ENCODE results near the gene KLHL3.

Gene KLHL3

DNA sequence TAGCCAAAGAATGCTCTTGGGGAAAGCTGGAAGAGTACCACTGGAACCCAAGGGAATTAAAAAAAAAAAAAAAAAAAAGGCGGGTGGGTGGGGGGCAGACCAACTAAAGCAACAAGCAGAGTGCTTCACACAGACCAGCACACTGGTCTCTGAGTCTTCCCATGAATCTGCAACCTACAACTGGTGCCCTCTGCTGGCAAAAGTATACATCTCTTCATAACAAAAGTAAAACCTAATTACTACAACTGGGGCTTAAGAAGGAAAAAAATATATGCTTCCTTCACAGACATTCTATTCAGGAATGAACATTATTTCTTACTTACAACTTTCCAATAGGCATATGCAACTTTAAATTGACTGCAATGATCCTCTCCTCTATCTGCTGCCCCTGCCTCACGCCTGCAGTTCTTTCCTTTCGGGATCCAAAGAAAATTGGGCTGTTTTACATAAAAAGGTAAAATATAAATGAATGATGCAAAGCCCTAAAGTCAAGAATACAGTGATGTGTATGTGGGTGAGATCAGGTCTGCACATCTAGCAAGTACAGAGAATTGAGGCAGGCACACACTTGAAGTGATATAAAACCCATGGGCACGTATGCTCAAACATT is 7.2 kb upstream of the KLHL3 start:
- in situ Hi-C loops (cut with MboI; ENCODE audit: low sequenced_read_pairs): no loop called here

DNA sequence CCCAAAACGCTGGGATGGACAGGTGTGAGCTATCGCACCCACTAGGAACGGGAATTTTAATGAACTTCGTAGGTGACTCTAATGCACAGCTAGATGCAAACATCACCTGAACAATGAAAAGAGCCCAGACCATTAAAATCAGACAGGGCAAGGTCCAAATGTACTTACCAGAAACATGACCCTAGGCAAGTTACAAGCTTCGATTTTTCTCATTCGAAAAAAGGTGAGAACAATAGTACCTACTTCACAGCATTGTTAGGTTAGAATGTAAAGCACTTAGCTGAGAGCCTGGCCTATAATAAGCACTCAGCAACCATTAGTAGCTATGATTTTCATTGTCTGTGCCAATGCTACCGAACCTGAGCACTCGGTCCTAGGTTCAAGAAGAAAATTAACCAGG is 5.8 kb upstream of the KLHL3 start:
- in situ Hi-C loops (cut with MboI; ENCODE audit: low sequenced_read_pairs): no loop called here

DNA sequence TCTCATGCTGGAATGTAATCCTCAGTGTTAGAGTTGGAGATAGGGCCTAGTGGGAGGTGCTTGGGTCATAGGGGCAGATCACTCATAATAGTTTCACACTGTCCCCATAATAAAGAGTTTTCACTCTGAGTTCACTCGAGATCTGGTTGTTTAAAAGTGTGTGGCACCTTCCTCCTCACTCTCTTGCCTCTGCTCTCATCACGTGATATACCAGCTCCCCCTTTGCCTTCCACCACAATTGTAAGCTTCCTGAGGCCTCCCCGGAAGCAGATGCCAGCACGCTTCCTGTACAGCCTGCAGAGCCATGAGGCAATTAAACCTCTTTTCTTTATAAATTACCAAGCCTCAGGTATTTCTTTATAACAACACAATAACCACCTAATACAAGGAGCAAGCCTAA is 3.8 kb upstream of the KLHL3 start:
- in situ Hi-C loops (cut with MboI; ENCODE audit: low sequenced_read_pairs): no loop called here

GRCh38 chr5:137738947-137739346 is 3.1 kb upstream of the KLHL3 start:
- in situ Hi-C loops (cut with MboI; ENCODE audit: low sequenced_read_pairs): no loop called here

DNA sequence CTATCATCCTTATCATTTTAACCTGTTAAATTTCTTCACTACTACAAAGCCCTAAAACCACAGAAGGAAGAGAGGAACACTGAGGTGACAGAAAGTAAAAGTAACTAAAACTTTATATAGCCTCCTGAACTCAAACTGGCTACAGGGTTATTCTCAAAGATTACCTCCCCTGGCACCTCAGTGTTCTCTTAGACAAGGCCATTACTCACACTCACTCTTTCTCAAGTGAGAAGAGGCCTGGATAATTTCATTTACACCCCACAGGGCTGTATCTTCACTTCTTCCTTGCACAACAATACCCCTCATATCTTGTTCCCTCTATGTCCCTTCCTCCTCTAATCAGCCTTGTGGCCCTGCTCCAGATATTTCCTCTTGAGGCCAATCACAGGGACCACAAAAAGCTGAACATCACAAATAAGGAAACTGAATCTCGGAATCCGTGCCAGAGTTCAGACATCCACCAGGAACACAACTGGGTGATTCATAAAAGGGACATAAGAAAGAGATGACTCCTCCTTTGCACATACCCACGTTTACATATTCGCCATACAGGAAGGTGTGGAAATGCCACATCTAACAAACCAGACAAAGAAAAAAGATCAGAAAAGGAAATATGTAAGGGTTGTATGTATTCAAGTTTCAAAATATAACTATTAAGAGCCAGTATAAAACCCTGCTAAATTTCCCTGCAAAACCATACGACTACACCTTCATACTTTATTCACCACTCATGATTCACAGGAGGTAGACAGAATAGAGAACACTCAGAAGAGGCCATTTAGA is 1.7 kb upstream of the KLHL3 start:
- in situ Hi-C loops (cut with MboI; ENCODE audit: low sequenced_read_pairs): no loop called here

DNA sequence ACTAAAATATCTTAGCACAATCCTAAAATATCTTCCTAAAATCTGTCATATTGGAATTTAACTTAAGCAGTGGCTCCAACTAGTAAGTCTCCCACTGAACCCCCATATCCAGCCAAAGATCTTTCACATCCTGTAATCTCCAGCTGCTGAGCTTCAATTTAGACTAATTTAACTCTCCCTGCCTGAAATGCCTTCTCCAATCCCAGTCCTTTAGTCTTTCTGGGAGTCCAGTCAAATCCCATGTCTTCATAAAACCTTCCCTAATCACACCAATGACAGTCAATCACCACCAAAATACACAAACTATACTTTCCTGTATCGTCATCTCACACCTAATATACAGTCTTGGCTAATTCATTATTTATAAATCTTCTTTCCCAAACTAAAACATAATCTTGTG is 607 bp upstream of the KLHL3 start:
- in situ Hi-C loops (cut with MboI; ENCODE audit: low sequenced_read_pairs): no loop called here

DNA sequence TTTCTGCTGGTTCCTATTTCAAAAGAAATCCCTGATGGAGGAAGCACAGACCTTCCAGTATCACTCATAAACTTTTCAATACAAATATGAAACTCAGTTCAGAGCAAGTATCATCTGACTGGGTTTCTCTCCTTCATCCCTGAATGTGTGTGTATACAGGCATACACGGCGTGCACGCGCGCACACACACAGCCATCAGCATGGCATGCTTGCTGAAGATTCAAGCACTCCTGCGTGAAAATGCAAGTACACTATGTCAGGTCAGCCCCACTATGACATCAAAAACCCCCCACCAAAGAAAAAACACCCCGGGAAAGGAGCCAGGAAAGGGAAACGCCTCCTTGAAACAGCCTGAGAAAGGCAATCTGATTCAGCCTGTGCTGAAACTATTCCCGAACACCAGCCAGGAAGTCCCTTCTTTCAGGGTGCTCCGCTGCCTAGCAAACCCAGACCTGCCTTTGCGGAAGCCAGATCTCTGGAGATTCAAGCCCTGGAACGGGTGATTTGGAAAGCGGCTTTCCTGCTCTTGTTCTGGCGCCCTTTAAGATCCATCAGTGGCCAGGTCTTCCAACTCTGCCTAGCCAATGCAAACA is 831 bp downstream of the KLHL3 start:
- in situ Hi-C loops (cut with MboI; ENCODE audit: low sequenced_read_pairs): no loop called here

DNA sequence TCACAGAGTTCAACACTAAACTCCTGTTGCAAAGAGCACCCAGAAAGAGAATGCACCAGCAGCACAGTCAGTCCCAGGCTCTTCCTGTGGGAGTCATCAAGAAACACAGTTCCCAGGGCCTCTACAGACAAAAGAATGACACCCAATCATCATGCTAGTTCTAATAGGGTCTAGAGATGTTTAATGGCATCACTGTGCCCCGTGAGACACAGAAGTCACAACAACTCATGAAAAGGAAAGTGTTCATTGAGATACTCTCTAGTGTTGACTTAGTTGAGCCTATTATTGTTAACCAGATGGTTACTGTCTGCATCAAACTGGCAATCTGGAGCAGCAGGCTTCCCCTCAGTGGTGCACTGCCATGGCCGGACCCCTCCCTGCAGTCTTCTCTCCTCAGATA is 1.6 kb downstream of the KLHL3 start:
- in situ Hi-C loops (cut with MboI; ENCODE audit: low sequenced_read_pairs): no loop called here

GRCh38 chr5:137733922-137734321 is 2.0 kb downstream of the KLHL3 start:
- in situ Hi-C loops (cut with MboI; ENCODE audit: low sequenced_read_pairs): no loop called here

GRCh38 chr5:137733006-137733405 is 2.9 kb downstream of the KLHL3 start:
- in situ Hi-C loops (cut with MboI; ENCODE audit: low sequenced_read_pairs): no loop called here

GRCh38 chr5:137731176-137731575 is 4.7 kb downstream of the KLHL3 start:
- in situ Hi-C loops (cut with MboI; ENCODE audit: low sequenced_read_pairs): no loop called here

DNA sequence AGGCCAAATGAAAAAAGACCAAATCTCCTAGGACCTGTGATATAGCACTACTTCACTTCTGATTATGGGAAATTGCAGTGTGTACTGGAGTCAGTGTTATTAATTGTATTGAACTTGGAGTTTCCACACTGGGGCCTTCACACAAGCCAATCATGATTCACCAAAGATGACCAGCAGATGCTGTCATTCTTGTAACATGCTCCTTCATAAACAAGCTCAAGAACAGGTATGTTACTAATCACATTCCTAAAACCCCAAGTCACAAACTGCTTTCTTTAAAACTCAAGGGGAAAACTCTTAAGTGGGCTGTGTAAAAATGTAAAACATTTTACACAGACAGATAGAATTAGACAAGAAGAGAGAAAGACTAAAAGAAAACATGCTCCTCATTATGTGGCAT is 5.6 kb downstream of the KLHL3 start:
- in situ Hi-C loops (cut with MboI; ENCODE audit: low sequenced_read_pairs): no loop called here

DNA sequence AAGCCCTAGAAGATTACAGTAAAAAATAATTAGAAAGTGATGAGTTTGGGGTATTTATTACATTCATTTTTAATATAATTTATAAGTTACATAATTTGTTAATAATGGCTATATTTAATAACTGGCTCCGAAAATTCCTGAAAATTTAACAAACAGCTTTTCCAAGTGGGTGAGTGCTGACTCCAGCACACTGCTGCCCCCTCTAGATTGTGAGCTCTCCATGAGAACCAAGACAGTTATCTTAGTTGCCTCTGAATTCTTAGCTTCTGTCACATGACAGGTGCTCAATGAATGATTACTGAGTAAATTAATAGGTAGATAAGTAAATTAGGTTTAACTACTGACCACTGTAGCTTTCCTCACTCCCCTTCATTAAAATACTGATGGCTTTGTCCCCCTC is 7.8 kb downstream of the KLHL3 start:
- in situ Hi-C loops (cut with MboI; ENCODE audit: low sequenced_read_pairs): no loop called here

DNA sequence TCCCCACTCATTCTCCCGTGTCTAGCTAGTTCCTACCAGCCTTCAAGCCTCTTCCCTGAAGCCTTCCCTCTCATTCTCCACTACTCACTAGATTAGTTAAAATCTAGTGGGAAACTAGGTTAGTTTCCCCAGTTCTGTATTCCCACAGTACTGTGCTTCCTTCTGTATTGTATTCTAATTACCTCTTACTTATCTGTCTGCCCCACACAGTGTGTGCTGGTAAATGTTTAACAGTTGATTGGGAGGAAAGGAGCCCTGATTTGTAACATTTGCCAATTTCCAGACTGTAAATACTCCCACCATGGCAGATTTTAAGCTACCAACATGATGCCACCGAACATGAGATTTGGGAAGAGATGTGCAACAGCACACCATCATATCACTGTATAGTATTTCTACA is 8.3 kb downstream of the KLHL3 start:
- in situ Hi-C loops (cut with MboI; ENCODE audit: low sequenced_read_pairs): no loop called here

DNA sequence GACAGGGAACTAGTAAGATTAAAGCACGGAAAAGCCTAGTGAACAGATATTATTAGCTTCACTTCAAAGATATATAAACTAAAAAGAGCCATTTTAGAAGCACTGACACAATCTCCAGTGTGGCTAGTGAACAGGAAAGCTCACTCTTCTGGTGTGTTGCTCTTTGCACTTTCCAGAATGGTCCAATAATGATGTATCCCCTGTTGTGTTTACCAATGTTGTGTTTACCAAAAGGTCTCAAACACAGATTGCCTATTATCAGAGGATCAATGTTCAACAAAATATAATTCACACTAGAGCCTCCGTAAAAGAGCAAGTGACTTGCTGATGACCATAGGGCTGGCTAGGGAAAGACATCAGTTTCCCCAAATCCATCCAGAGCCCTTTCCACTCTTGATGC is 11.6 kb downstream of the KLHL3 start:
- in situ Hi-C loops (cut with MboI; ENCODE audit: low sequenced_read_pairs): no loop called here

DNA sequence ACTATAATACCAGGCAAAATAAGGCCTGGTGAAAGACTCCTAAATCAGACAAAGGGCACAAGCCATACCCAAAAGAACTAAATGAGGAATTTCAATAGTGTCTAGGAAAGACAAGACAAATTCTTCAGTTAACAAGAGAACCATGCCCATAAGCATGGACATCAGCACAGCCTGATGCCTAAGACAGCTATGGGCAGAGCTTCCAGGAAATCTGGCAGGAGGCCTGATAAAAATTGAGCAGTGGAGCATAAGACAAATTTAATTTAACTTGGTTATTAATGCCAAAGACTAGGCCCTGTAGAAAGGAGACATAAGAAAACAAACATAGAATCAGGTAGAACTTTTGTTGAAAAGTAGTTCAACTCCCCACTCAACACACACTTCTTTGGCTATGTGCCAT is 17.3 kb downstream of the KLHL3 start:
- in situ Hi-C loops (cut with MboI; ENCODE audit: low sequenced_read_pairs): no loop called here

DNA sequence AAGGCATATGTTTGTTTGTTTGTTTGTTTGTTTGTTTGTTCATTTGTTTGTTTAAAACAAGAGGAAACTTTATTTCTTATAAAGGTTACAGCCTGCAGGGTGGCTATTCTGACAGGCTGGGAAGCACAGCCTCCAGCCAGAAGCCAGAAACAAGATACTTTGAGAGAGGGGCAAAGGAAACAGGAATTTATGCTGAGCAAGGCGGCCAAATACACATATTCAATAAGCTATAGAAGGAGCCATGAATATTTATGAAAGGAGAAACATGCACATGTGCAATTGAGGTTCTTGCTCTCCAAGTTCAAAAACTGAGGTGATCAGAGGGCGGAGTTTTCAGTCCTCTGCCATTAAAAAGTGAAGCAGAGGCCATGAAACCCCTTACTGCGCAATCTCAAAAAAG is 19.6 kb downstream of the KLHL3 start:
- in situ Hi-C loops (cut with MboI; ENCODE audit: low sequenced_read_pairs): no loop called here

DNA sequence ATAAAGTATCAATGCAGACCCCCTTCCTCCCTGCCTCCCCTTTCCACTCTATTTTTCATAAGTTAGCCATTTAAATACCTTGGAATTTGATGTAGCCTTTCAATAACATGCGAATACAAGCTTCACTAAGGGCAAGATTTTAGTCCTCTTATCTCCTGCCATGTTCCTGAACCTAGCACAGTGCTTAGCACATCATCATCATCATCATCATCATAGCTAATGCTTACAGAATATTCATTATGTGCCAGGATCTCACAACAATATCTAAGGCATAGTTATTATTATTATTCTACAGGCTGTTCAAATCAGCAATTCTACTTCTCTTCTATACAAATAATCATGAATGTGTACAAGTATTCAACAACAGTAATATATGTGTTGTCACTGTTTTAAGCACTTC is 20.4 kb downstream of the KLHL3 start:
- in situ Hi-C loops (cut with MboI; ENCODE audit: low sequenced_read_pairs): no loop called here

GRCh38 chr5:137714946-137715345 is 20.9 kb downstream of the KLHL3 start:
- in situ Hi-C loops (cut with MboI; ENCODE audit: low sequenced_read_pairs): no loop called here

- in situ Hi-C loops (cut with MboI; ENCODE audit: low sequenced_read_pairs): no loop called here
These were observed 21.4 kb downstream of the KLHL3 start for GRCh38 chr5:137714494-137714893.

GRCh38 chr5:137712139-137712667 is 23.7 kb downstream of the KLHL3 start:
- in situ Hi-C loops (cut with MboI; ENCODE audit: low sequenced_read_pairs): no loop called here

- in situ Hi-C loops (cut with MboI; ENCODE audit: low sequenced_read_pairs): no loop called here
These were observed 25.8 kb downstream of the KLHL3 start for GRCh38 chr5:137710086-137710485.

Measured in HL-60/S4 treated with retinoic acid at 250 ng/mL for 4 days and 3 days (cell line).